Panc1 (cell line): Measurements from ENCODE around the gene PKD2L2.

Experiments
- CTCF ChIP-seq: fragments of 450-650 bp; IDR thresholded peaks from 2 replicates; pipeline ENCODE4 v1.5.1; 2017; ENCODE audit warnings: mild to moderate bottlenecking
- POLR2AphosphoS5 ChIP-seq: IDR thresholded peaks from 2 replicates; pipeline ENCODE4 v1.6.1; 2012; ENCODE audit warnings: mild to moderate bottlenecking, low read depth, low read length, moderate library complexity
- SIN3A ChIP-seq: IDR thresholded peaks from 2 replicates; pipeline ENCODE4 v1.6.1; 2012; ENCODE audit warnings: low read depth, mild to moderate bottlenecking, low read length, moderate library complexity, borderline replicate concordance; ENCODE audit not compliant: insufficient read depth
- TCF7L2 ChIP-seq: IDR thresholded peaks from 2 replicates; pipeline ENCODE4 v1.6.1; 2011; ENCODE audit warnings: mild to moderate bottlenecking, low read depth, low read length, inconsistent platforms

GRCh38 chr5:137887831-137888230 is 1.4 kb upstream of the PKD2L2 start:
- TF ChIP-seq CTCF = no peak
- TF ChIP-seq TCF7L2 = no peak
- TF ChIP-seq POLR2AphosphoS5 = no peak
- no peak for TF ChIP-seq SIN3A
